ENCODE measurements around the gene BTG1.

Gene BTG1

DNA sequence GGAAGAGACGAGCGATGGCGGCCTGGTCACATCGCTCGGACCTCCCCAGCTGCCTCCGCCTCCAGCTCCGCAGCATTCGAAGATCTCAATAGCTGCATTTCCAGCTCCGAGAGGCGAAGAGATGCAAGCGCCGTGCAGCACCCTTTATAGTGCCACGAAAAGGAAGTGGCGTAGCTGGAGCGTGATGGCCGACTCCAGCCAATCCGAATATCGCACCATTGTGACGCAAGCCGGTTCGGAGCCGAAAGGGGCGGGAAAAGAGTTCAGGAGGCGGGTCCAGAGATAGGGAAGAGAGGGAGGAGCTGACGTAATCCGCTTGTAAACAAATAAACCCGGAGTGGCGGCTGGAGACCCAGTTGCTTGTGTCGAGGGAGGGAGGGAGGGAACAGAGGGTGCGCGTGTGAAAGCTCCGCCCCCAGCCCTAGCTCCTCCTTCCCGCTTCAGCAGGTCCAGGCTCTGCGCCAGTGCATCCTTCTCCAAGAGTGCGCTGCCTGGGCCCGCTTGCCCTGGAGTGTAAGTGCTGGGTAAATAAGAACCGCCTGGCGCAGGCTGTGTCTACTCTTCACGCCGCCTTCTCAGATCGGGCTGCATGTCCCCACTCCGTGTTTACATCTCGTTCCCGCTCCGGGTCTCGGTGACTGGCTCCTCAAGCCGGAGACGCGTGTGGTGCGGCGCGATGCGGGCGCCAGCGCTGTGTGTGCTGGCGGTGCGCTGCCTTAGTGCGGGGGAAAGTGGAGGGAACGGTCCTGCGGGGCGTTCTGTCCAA, at the start of gene BTG1:
Gene BTG1 (minus strand): TSS at position 116 of the 766 bp plus-strand sequence. CDS start 311 bp downstream, outside the sequence.
- peak within 1 kb of the TSS; percentile 94 for H3K4me3 ChIP-seq (ENCODE audit: low read depth, low read length)

- no peak overlapping the region for H3K4me3 ChIP-seq (ENCODE audit: low read depth, low read length)
These were observed 48.9 kb upstream of the BTG1 start for GRCh38 chr12:92194561-92194960.

- no peak overlapping the region for H3K4me3 ChIP-seq (ENCODE audit: low read depth, low read length)
These were observed 48.2 kb upstream of the BTG1 start for GRCh38 chr12:92193846-92194245.

DNA sequence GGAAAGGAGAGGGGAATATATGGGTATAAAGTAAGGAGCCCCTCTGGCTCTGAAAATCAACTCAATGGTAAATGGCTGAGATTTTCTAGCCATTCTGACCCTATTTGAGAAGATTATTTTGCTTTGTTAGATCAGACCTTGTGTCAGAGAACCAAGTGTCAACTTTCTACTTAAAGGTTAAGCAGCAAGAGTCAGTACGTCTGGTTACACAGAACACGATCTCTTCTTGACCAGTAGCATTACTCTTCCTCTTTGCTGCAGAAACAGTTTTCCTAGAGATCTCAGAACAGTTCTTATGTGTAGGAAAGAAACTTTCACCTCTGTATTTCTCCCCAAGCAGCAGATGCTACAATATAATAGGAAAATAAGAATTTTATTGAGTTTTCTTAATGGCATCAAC, 47.4 kb upstream of the BTG1 start:
- H3K4me3 ChIP-seq (ENCODE audit: low read depth, low read length) = no peak overlapping the region

DNA sequence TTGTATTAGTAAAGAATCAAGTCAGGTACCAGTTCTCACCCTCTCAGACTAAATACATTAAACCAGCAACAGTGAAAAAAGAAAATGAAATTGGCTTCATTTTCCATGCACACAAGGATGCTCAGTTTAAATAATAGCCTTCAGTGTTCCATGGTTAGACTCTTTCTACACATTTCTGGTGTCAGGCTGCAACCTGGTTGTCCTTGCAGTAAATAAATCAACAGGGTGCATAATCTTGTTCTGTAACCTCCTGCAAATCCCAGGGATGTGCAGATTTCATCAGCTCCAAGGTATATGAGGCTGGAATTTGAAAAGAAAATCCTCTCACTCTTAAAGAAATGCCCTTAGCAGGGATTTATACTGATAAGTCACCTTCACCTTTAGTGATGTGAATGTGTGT, 46.7 kb upstream of the BTG1 start:
- no peak overlapping the region for H3K4me3 ChIP-seq (ENCODE audit: low read depth, low read length)

DNA sequence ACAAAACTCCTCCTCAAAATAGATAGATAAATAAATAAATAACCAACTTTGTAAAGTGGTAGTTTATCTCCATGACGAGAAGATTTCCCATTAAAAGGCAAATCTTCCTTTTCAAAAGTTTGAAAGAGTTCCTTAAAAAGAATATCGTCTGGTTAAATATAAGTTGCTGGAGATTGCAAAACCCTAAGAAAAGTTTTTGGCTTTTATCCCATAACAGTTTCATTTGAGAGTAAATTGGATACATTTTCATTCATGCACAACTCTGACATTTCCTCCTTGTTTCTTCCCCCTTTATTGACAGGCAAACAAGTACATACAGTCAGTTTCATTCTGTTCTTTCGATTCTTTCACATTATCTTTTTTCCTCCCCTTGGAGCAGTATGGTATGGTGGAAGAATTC, 45.4 kb upstream of the BTG1 start:
- H3K4me3 ChIP-seq (ENCODE audit: low read depth, low read length) = no peak overlapping the region

DNA sequence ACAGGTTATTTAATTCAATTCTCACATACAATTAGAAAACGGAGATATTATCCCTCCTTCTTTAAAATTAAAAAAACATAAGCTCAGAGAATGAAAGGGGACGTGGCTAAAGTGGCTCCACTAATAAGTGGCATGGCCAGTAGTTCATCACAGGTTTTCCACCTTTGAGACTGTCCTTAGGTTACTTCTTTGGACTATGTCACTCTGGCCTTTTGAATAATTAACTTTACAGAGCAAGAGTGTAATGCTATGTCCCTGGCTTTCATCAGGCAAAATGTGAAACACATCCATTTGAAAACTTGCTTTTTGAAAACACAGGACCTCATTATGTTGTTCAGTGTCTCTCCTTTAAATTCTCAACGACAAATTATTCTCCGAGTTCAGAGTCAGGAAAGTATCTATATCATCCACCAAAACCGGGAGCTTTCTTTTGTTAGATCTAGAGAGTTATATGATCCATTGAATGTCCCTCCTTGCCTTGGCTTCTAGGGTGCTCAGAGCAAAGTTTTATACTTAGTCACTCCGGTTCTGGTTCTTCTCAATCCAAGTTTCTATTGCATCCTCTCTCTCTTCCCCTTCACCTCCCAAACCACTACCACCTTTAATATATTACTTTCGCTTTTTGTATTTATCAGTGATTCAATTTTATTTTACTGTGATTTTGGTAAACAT, 43.0 kb upstream of the BTG1 start:
- H3K4me3 ChIP-seq (ENCODE audit: low read depth, low read length) = no peak overlapping the region

DNA sequence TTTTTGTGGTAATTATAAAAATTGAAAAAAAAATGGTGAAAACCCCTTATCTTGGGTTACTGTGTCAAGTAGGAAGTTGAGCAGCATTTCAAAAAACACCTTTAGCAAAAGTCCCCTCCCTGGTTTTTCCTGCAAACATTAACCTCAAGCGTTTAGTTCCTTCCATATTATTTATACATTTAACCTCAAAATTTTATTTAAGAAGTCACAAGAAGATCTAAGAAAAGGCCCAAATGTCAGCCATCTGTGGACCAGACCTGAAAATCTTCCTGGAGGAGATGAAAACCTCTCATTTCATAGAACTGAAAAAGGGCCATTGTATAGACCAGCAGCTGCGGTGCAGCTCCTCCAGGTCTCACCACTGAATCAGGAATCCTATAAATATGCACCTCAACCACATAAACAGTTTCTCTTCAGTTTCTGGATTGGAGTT, 40.4 kb upstream of the BTG1 start:
- no peak overlapping the region for H3K4me3 ChIP-seq (ENCODE audit: low read depth, low read length)

GRCh38 chr12:92185052-92185451, 39.4 kb upstream of the BTG1 start:
- no peak overlapping the region for H3K4me3 ChIP-seq (ENCODE audit: low read depth, low read length)

- H3K4me3 ChIP-seq (ENCODE audit: low read depth, low read length) = no peak overlapping the region
These were observed 37.9 kb upstream of the BTG1 start for GRCh38 chr12:92183575-92183974.

GRCh38 chr12:92178340-92178739, 32.7 kb upstream of the BTG1 start:
- no peak overlapping the region for H3K4me3 ChIP-seq (ENCODE audit: low read depth, low read length)

GRCh38 chr12:92176646-92177045, 31.0 kb upstream of the BTG1 start:
- H3K4me3 ChIP-seq (ENCODE audit: low read depth, low read length) = no peak overlapping the region

DNA sequence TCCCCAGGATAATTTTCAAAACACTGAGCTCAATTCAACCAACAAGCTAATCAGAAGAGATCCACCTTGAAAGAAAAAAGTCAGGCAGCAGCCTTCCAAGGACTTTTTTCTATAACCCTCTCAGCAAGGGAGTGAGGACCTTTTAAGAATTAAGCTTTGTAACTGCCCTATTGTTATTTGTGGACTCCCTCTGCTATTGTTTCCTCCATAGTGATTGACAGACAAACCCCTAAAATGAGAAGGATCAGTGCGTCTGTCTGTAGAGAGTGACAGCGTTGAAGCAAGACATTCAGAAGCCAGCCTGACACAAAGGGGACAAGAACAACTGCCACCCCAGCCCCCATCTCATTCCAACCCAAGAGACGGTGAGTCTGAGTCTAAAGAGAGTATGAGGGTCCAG, 30.3 kb upstream of the BTG1 start:
- no peak overlapping the region for H3K4me3 ChIP-seq (ENCODE audit: low read depth, low read length)

DNA sequence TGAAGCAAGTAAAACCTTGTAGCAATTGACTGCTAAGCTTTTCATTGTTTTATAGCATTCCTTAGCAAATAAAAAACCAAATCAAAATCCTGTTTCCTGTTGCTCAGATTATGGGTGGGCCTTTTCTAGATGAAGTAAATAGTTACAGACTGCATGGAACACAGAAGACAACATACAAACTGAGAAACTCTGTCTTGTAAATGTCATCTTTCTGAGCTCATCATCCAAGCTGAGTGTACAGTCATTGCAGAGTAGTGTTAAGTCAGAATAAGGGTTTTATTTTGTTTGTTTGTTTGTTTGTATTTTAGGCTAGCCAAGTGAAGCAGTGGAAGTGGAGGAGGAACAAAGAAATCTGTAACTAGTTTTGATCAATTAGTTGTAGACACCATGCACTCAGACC, 24.4 kb upstream of the BTG1 start:
- H3K4me3 ChIP-seq (ENCODE audit: low read depth, low read length) = no peak overlapping the region

DNA sequence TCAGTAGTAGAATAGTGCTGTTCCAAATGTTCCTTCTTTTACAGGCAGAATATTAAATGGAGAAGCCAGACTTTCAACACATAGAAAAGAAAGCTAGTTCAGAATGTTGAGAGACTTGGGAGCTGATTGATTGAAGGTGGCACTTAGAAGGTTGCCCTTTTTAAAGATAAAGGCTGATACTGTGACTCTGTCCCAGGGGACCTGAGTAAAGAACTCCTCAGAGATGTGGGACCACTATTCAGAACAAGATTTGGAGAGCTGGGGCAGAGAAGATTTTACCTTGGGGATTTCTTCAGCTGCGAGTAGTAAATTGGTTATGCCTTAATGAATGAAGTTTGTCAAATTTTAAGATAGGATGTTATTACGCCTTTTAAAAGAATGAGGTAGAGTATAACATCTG, 21.4 kb upstream of the BTG1 start:
- H3K4me3 ChIP-seq (ENCODE audit: low read depth, low read length) = no peak overlapping the region

DNA sequence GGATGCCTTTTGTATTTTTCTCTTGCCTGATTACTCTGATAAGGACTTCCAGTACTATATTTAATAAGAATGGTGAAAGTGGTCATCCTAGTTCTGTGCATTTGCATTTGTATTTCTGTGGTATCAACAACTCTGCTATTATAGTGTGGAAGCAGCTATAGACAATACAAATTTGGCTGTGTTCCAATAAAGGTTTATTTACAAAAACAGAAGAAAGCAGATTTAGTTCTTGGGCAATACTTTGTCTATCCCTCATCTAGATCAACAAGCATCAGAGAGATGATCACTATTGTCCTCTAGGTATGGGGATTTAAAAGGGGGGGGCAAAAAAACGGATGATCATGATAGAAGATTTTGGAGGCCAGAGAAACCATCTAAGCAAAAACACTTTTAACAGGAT, 19.1 kb upstream of the BTG1 start:
- no peak overlapping the region for H3K4me3 ChIP-seq (ENCODE audit: low read depth, low read length)

- H3K4me3 ChIP-seq (ENCODE audit: low read depth, low read length) = no peak overlapping the region
These were observed 16.4 kb upstream of the BTG1 start for GRCh38 chr12:92162079-92162478.

- no peak overlapping the region for H3K4me3 ChIP-seq (ENCODE audit: low read depth, low read length)
These were observed 13.3 kb upstream of the BTG1 start for GRCh38 chr12:92158796-92159439.

GRCh38 chr12:92156704-92157395, 11.2 kb upstream of the BTG1 start:
- H3K4me3 ChIP-seq (ENCODE audit: low read depth, low read length) = no peak overlapping the region

GRCh38 chr12:92156139-92156538, 10.5 kb upstream of the BTG1 start:
- H3K4me3 ChIP-seq (ENCODE audit: low read depth, low read length) = no peak overlapping the region

- H3K4me3 ChIP-seq (ENCODE audit: low read depth, low read length) = no peak overlapping the region
These were observed 10.1 kb upstream of the BTG1 start for GRCh38 chr12:92155733-92156132.
